Ammon's horn (tissue), 1 donor: ENCODE data around the gene LHFPL2.
A peak's percentile ranks its signal among the peaks of the same experiment; 100 is the strongest.

Source experiments
- DNase-seq: peaks from one replicate; pipeline ENCODE4 v3.0.0-alpha.2; 2016; ENCODE audit warnings: low spot score

Gene LHFPL2

GRCh38 chr5:78544561-78545201 is 103.9 kb downstream of the LHFPL2 start:
- no peak for DNase-seq

GRCh38 chr5:78543916-78544315 is 104.7 kb downstream of the LHFPL2 start:
- no peak for DNase-seq

GRCh38 chr5:78543292-78543691 is 105.3 kb downstream of the LHFPL2 start:
- no peak for DNase-seq

DNA sequence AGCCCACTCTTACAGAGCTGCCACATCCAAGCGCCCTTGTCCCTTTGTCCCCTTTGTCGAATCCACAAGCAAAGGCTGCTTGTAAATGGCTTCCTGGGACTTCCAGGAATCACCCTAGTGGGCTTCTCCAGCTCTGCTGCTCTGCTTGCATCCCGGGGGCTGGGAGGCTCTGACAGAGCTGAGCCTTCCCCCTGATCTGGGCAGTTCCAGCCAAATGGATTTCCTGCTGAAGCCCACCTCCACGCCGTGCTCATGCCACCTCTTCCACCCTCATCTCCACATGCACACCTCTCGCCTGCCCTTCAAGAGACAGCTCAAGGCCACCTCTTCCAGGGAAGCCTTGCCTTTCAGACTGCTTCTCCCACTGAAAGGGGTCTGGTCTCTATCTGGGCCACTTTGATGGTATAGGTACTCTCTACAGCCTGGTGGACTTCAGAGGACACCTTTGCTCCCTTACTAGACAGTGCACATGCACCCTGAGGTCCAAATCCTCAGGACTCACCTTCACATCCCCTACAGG is 106.2 kb downstream of the LHFPL2 start:
- DNase-seq = no peak

GRCh38 chr5:78541086-78541654 is 107.4 kb downstream of the LHFPL2 start:
- DNase-seq = no peak

GRCh38 chr5:78540335-78541085 is 108.1 kb downstream of the LHFPL2 start:
- DNase-seq = peak; percentile 87

GRCh38 chr5:78538240-78538850 is 110.2 kb downstream of the LHFPL2 start:
- no peak for DNase-seq

- peak; percentile 87 for DNase-seq
Measured at GRCh38 chr5:78537821-78538220, 110.8 kb downstream of the LHFPL2 start.

GRCh38 chr5:78537411-78537810 is 111.2 kb downstream of the LHFPL2 start:
- no peak for DNase-seq

DNA sequence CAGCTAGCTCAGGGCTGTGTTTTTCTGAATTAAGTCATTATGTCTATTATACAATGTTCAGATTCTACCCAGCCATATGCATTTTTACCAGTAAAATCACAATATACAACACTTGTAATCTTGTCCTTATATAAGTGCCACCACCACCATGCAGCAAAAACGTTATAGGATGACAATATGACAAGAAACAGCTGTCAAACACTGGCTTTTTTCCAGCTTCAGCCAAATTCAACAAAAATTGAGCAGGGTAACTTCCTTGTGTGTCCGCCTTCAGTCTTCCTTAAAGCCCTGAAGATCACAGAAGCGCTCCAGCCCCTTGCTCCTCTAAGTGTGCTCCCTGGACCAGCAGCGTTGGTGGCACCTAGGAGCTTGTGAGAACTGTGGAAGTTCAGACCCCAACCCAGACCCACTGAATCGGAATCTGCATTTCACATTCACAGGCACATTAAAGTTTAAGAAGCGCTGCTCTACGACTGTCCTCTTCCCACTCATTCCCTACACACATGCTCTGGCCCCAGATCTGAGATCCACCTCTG is 111.8 kb downstream of the LHFPL2 start:
- no peak for DNase-seq

GRCh38 chr5:78534905-78535200 is 113.7 kb downstream of the LHFPL2 start:
- DNase-seq = no peak

DNA sequence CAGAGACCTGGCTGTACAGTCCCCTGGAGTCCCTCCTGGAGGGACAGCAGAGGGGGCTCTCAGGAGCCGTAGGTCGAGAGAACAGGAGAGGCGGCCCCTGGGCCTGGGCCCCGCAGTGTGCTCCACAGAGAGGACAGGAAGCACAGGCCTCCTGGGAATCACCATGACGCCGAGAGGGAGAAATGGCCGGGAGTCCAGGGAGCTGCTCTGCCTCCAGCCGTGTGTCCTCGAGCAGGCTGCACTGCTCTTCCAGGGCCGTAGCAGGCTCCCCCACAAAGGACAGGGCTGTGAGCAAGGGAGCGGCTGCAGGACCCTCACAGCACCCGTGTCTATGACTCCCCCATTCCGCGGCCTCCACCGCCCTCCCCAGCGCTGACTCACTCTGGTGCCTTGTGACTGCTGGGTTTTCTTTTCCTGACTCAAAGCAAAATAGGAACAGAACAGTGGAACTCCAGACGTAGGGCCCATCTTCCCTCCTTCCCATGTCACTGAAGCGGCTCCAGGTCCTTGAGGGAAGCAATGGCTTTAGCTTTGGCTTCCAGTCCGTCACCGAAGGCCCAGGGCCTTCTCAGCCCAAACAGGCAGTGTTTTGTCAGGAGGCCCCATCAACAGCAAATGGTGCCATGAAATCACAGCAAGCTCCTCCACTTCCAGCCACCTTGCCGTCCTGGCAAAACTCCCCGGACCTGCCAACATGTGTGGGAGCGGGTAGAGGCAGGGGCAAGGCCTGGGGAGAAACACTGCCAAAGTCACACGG is 114.2 kb downstream of the LHFPL2 start:
- no peak for DNase-seq

GRCh38 chr5:78533356-78533755 is 115.2 kb downstream of the LHFPL2 start:
- DNase-seq = peak; percentile 53

GRCh38 chr5:78530342-78531096 is 118.1 kb downstream of the LHFPL2 start:
- DNase-seq = no peak

- DNase-seq = no peak
Measured at GRCh38 chr5:78527925-78528324, 120.6 kb downstream of the LHFPL2 start.

DNA sequence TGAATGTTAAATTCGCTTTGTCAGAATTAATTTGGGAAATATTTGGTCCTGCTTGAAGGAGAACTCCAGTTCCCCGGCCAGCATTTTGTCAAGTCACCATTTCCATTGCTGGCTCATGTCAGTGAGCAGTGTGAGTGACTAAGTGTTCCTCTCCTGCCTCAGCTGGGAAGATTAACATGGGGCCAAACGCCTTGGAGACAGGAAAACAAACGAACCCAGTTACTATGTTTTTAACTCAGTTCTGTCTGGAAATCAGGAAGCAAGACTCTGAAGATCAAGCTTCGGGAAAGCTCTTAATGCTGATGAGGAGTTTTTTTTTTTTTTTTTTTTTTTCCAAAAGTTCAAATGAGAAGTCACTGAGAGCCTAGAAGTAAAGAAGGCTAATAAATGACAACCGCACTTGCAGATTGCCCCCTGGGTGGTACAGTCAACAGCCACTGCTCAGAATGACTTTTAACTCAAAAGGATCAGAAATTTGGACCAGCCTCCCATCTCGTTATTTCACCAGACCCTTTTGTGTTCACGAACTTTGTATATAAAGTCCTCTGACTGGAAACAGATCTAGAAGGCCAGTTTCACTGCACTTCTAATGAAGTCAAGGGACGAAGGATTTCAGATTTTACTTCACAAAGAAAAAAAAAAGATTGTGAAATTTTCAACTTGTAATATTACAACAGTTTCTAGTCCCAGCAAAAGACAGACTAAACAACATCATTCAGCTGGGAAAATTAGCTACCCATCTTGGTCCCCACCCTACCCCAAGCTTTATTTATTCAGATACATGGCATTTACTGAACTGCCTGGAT is 121.3 kb downstream of the LHFPL2 start:
- DNase-seq = peak; percentile 68

DNA sequence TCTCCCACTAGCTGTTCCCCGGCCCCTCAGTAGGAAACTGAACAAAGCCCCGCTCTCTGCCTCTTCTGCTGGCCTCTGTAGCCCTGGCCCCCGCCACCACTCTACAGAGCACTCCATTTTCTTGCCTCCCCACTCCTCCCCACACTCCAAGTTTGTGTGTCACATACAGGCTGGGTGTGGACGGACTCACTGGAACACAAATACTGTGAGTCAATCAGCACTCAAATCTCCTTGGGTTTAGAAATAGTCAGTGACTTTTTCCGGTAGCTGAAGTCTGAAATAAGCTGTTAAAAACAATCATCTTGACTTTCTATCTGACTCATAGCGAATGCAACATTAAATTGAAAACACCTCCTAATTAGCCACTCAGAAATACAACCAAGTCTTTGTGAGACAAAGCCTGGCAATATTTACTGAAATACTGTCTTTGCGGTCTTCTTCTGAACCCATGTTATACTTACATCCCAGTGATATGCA is 122.5 kb downstream of the LHFPL2 start:
- no peak for DNase-seq

- no peak for DNase-seq
Measured at GRCh38 chr5:78523314-78524193, 125.0 kb downstream of the LHFPL2 start.
